Vagina (tissue), 2 donors: Measurements from ENCODE around the gene REEP3. TPM values are rescaled to one million over a fixed set of nuclear protein-coding genes. Genes with fewer than 3 reads are reported as not detected.
A peak's percentile ranks its signal among the peaks of the same experiment; 100 is the strongest.
"Not testable (repeated sequence)": the region's sequence is repeated elsewhere in the genome, so short reads cannot be mapped to it uniquely, and the experiment has no call there.

Experiments used
- DNase-seq, 2 donors: peaks; one replicate each; pipeline ENCODE4 v3.0.0-alpha.2; 2017; ENCODE audit errors: extremely low spot score in 2 of 2
- H3K27ac ChIP-seq: fragments of 200-600 bp; sonication (generic); one replicate; pipeline ENCODE4 v1.5.1; 2019
- H3K27me3 ChIP-seq: fragments of 200-600 bp; sonication (generic); one replicate; pipeline ENCODE4 v1.5.1; 2019
- H3K36me3 ChIP-seq, 2 donors: fragments of 200-600 bp; sonication (generic); one replicate each; pipeline ENCODE4 v1.5.1; 2017 to 2019
- H3K4me1 ChIP-seq: fragments of 200-600 bp; sonication (generic); one replicate; pipeline ENCODE4 v1.5.1; 2019
- H3K4me3 ChIP-seq, 2 donors: fragments of 200-600 bp; sonication (generic); 1 replicate in 1 of 2; 2 replicates in 1 of 2; pipeline ENCODE4 v1.5.1; 2016 to 2019
- H3K9me3 ChIP-seq: fragments of 200-600 bp; sonication (generic); one replicate; pipeline ENCODE4 v1.5.1; 2019
- POLR2A ChIP-seq, 2 donors: fragments of 450-650 bp; IDR thresholded peaks; one replicate each; pipeline ENCODE4 v1.6.1; 2017; ENCODE audit warnings: antibody characterized with exemption in 2 of 2, mild to moderate bottlenecking in 2 of 2, moderate library complexity in 2 of 2
- POLR2AphosphoS5 ChIP-seq, 2 donors: sonication (generic); formaldehyde crosslinking; IDR thresholded peaks; one replicate each; pipeline ENCODE4 v1.9.0; 2017; ENCODE audit warnings: antibody characterized with exemption in 2 of 2, mild to moderate bottlenecking in 2 of 2, low read depth in 1 of 2; ENCODE audit not compliant: insufficient read depth in 1 of 2
- intact Hi-C: fragments of 100-400 bp; cut with DNase I; formaldehyde crosslinking; loops from one replicate; pipeline ENCODE4 v1.15.1; 2023
- total RNA-seq: library from RNA; depleted of rRNA; stranded (reverse); fragments of >200 nt; gene quantifications from one replicate; pipeline ENCODE4 v1.2.3, GENCODE V29; 2016
- TF ChIP-seq, protein P1 (sequence below), 3 experiments: fragments of 450-650 bp in 2 of 3; fragments of 200-600 bp in 1 of 3; sonication (generic) in 1 of 3; IDR thresholded peaks; one replicate each; pipeline ENCODE4 v1.5.1; 2017 to 2019; ENCODE audit warnings: antibody characterized with exemption in 3 of 3, mild to moderate bottlenecking in 2 of 3, moderate library complexity in 2 of 3

Gene REEP3
- total RNA-seq, 1 donor from 2014 or later, result 41.0 TPM

DNA sequence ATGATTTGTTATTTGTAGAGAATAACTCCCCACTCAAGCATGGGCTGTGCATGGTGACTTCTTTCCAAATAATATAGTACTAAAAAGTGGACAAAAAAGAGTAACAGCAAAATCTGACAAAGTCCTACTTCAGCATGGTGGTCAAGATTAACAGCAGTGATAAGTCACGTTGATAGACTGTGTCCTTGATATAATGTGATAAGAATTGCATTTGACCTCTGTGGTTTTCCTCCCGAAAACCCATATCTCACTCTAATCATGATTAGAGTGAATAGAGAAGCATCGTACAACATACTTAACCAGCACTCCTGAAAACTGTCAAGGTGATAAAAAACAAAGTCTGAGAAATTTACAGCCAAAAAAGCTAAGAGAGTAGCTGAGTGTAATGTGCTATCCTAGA, 42.4 kb downstream of the REEP3 start:
- no peak for TF ChIP-seq POLR2A (IDR thresholded peaks at IDR 0.05)
- TF ChIP-seq, protein P1, sequence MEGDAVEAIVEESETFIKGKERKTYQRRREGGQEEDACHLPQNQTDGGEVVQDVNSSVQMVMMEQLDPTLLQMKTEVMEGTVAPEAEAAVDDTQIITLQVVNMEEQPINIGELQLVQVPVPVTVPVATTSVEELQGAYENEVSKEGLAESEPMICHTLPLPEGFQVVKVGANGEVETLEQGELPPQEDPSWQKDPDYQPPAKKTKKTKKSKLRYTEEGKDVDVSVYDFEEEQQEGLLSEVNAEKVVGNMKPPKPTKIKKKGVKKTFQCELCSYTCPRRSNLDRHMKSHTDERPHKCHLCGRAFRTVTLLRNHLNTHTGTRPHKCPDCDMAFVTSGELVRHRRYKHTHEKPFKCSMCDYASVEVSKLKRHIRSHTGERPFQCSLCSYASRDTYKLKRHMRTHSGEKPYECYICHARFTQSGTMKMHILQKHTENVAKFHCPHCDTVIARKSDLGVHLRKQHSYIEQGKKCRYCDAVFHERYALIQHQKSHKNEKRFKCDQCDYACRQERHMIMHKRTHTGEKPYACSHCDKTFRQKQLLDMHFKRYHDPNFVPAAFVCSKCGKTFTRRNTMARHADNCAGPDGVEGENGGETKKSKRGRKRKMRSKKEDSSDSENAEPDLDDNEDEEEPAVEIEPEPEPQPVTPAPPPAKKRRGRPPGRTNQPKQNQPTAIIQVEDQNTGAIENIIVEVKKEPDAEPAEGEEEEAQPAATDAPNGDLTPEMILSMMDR (IDR thresholded peaks at IDR 0.05), result no peak
- no peaks in the 10 kb centered on the region for H3K27me3 ChIP-seq
- no peak overlapping the region for H3K27ac ChIP-seq
- DNase-seq, result no peak
- no peaks in the 10 kb centered on the region for H3K4me1 ChIP-seq
- intact Hi-C loops, result no loop called here
- H3K4me3 ChIP-seq, result no peak overlapping the region
- H3K9me3 ChIP-seq, result no peaks in the 10 kb centered on the region
- H3K36me3 ChIP-seq, result no peaks in the 10 kb centered on the region

DNA sequence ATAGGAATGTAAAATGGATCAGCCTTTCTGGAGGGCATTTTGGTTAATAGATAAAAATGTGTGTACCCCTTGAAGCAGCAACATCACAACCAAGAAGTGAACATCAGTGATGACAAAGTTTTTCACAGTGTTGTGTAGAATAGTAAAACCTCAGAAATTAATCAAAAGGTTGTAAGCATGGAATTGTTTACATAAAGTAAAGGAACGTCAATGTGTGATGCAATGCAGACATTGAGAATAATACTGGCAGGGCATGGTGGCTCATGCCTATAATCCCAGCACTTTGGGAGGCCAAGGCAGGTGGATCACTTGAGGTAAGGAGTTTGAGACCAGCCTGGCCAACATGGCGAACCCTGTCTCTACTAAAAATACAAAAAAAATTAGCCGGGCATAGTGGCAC, 43.5 kb downstream of the REEP3 start:
- H3K27ac ChIP-seq, H3K36me3 ChIP-seq, H3K4me3 ChIP-seq, H3K9me3 ChIP-seq, H3K27me3 ChIP-seq, intact Hi-C loops, DNase-seq, H3K4me1 ChIP-seq: not testable (repeated sequence)

DNA sequence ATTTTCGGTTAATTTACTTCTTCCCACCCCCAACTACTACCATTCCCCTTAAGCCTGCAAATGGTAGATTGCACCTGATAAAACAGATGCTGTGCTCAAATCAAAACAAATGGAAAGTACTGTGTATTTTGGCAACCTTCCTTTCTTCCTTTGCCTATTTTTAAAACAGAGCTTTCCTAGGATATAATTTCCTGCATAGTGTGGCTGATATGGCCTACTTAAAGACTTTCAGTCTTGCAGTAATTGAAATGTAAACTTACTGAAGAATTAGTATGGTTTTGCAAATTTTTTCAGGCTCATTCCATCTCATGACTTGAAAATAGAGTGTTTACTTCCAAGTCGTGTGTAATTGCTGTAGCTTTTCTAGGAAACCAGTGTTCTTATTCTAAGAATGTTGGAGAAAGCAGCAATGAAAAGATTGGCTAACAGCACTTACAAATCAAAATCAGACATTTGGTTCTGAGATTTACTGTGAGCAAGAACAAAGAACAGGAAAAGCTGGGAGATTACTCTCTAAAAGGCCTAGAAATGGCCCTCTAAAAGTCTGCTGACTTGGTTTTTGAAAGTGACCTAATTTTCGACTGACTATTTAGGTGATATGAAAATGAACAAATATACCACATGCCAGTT, 52.0 kb downstream of the REEP3 start:
- TF ChIP-seq, protein P1 (IDR thresholded peaks at IDR 0.05), result no peak
- peak in 1 of 2 donors; percentile 79 for TF ChIP-seq POLR2AphosphoS5 (IDR thresholded peaks at IDR 0.05; ENCODE audit: insufficient read depth in 1 of 2, low read depth in 1 of 2)
- no peaks in the 10 kb centered on the region for H3K36me3 ChIP-seq
- no peaks in the 10 kb centered on the region for H3K9me3 ChIP-seq
- intact Hi-C loops, result no loop called here
- no peak overlapping the region for H3K4me3 ChIP-seq
- H3K27me3 ChIP-seq, result no peaks in the 10 kb centered on the region
- peaks cover 27% of the 10 kb centered on the region for H3K4me1 ChIP-seq
- peak overlapping the region; percentile 56 for H3K27ac ChIP-seq
- DNase-seq, result no peak

DNA sequence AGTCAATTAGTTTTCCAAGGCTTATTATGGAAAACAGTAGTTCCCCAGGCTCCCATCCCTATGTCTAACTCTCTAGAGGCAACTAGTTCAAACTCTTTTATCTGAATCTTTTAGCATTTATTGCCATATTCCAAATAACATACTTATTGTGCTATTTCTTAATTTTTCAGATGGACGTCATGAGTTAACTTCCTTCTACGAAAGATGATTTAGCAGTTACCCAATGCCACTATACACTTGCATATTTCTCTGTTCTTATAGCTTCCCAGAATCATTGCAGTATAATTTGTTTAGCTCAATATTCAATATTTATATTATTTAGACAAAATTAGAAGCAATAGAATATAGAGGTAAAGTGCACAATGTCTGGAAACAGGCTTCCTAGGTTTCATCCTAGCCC, 52.8 kb downstream of the REEP3 start:
- TF ChIP-seq POLR2AphosphoS5 (IDR thresholded peaks at IDR 0.05; ENCODE audit: insufficient read depth in 1 of 2, low read depth in 1 of 2), result no peak
- TF ChIP-seq, protein P1 (IDR thresholded peaks at IDR 0.05), result no peak
- TF ChIP-seq POLR2A (IDR thresholded peaks at IDR 0.05), result no peak
- Histone ChIP-seq H3K4me3 (no peak overlapping the region), H3K9me3 (no peaks in the 10 kb centered on the region), H3K4me1 (peaks cover 27% of the 10 kb centered on the region), H3K36me3 (no peaks in the 10 kb centered on the region), H3K27ac (peak overlapping the region; percentile 56), H3K27me3 (no peaks in the 10 kb centered on the region)
- intact Hi-C loops, result no loop called here
- DNase-seq, result no peak

DNA sequence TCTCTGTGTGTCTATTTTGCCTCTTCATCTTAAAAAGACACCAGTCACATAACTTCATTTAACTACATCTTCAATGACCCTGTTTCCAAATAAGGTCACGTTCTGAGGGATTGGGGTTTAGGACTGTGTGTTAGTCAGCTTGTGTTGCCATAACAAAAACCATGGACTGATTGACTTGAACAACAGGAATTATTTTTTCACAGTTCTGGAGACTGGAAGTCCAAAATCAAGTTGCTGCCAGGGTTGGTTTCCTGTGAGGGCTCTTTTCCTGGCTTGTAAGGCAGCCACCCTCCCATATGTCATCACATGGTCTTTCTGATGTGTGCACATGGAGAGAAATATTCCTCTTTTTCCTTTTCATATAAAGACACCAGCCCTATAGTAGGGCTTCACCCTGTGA, 55.3 kb downstream of the REEP3 start:
- TF ChIP-seq, protein P1 (IDR thresholded peaks at IDR 0.05), result no peak
- TF ChIP-seq POLR2AphosphoS5 (IDR thresholded peaks at IDR 0.05; ENCODE audit: insufficient read depth in 1 of 2, low read depth in 1 of 2) (no peak), POLR2A (IDR thresholded peaks at IDR 0.05) (no peak)
- H3K27ac ChIP-seq, result no peak overlapping the region
- no peak for DNase-seq

More for the DNA sequence above, 55.3 kb downstream of the REEP3 start:
- Histone ChIP-seq H3K9me3 (no peaks in the 10 kb centered on the region), H3K4me3 (no peak overlapping the region), H3K36me3 (no peaks in the 10 kb centered on the region), H3K4me1 (peaks cover 27% of the 10 kb centered on the region), H3K27me3 (no peaks in the 10 kb centered on the region)
- intact Hi-C loops, result no loop called here
